Neuronal stem cell (in vitro differentiated cells): ENCODE data around the gene TPP1. TPM values are rescaled to one million over a fixed set of nuclear protein-coding genes. Genes with fewer than 3 reads are reported as not detected.

Experiments
- DNase-seq: peaks from one replicate; pipeline ENCODE4 v3.0.0-alpha.2; 2013; ENCODE audit warnings: low spot score
- H2AFZ ChIP-seq: one replicate; pipeline ENCODE4 v1.6.1; 2013; ENCODE audit warnings: mild to moderate bottlenecking, low read length, inconsistent platforms
- H2AK5ac ChIP-seq: 2 replicates; pipeline ENCODE4 v1.6.1; 2013; ENCODE audit warnings: low read depth, mild to moderate bottlenecking, inconsistent platforms, low read length, moderate library complexity, mixed read lengths
- H2BK120ac ChIP-seq: 2 replicates; pipeline ENCODE4 v1.6.1; 2013; ENCODE audit warnings: low read depth, mild to moderate bottlenecking, inconsistent platforms, low read length, moderate library complexity, mixed read lengths
- H2BK12ac ChIP-seq: one replicate; pipeline ENCODE4 v1.6.1; 2013; ENCODE audit warnings: low read length, inconsistent platforms
- H2BK15ac ChIP-seq: 2 replicates; pipeline ENCODE4 v1.6.1; 2013; ENCODE audit warnings: mild to moderate bottlenecking, low read length, inconsistent platforms, mixed read lengths
- H2BK5ac ChIP-seq: one replicate; pipeline ENCODE4 v1.6.1; 2013; ENCODE audit warnings: inconsistent platforms, mild to moderate bottlenecking, low read length, moderate library complexity
- H3K14ac ChIP-seq: one replicate; pipeline ENCODE4 v1.6.1; 2013; ENCODE audit warnings: low read length, inconsistent platforms
- H3K18ac ChIP-seq: 2 replicates; pipeline ENCODE4 v1.6.1; 2013; ENCODE audit warnings: low read length, inconsistent platforms
- H3K23ac ChIP-seq: 2 replicates; pipeline ENCODE4 v1.6.1; 2013; ENCODE audit warnings: low read depth, mild to moderate bottlenecking, mixed read lengths, low read length, inconsistent platforms; ENCODE audit not compliant: poor library complexity
- H3K27ac ChIP-seq: replicated peaks from 3 replicates; pipeline ENCODE4 v1.5.1; 2013; ENCODE audit warnings: low read length, inconsistent platforms
- H3K27me3 ChIP-seq, 3 experiments: 2 replicates each; pipeline ENCODE4 v1.6.1; 2013; ENCODE audit warnings: low read length in 3 of 3, mild to moderate bottlenecking in 2 of 3, inconsistent platforms in 1 of 3, low read depth in 1 of 3, mixed read lengths in 1 of 3, moderate library complexity in 1 of 3; ENCODE audit not compliant: control insufficient read depth in 3 of 3, insufficient read depth in 3 of 3
- H3K36me3 ChIP-seq, 2 donors: replicated peaks in 1 of 2; 2 replicates each; pipeline ENCODE4 v1.6.1; 2013; ENCODE audit warnings: low read length in 2 of 2; ENCODE audit not compliant: control insufficient read depth in 2 of 2, insufficient read depth in 2 of 2
- H3K4ac ChIP-seq: 2 replicates; pipeline ENCODE4 v1.6.1; 2013; ENCODE audit warnings: inconsistent platforms, mild to moderate bottlenecking, low read length, moderate library complexity
- H3K4me1 ChIP-seq, 2 donors: 1 replicate in 1 of 2; 2 replicates in 1 of 2; pipeline ENCODE4 v1.6.1; 2013; ENCODE audit warnings: low read length in 2 of 2, low read depth in 1 of 2; ENCODE audit not compliant: control insufficient read depth in 2 of 2, insufficient read depth in 1 of 2
- H3K4me2 ChIP-seq: one replicate; pipeline ENCODE4 v1.6.1; 2013; ENCODE audit warnings: mild to moderate bottlenecking, low read length, inconsistent platforms; ENCODE audit not compliant: insufficient read depth, poor library complexity, severe bottlenecking
- H3K4me3 ChIP-seq, 2 donors: 2 replicates each; pipeline ENCODE4 v1.5.1; 2013; ENCODE audit warnings: low read length in 2 of 2, mild to moderate bottlenecking in 2 of 2, inconsistent platforms in 1 of 2, moderate library complexity in 1 of 2
- H3K79me1 ChIP-seq: one replicate; pipeline ENCODE4 v1.6.1; 2013; ENCODE audit warnings: low read depth, mild to moderate bottlenecking, inconsistent platforms, low read length, moderate library complexity
- H3K9ac ChIP-seq: one replicate; pipeline ENCODE4 v1.6.1; 2013; ENCODE audit warnings: mild to moderate bottlenecking, low read depth, low read length, inconsistent platforms; ENCODE audit not compliant: poor library complexity
- H3K9me3 ChIP-seq, 2 donors: replicated peaks in 1 of 2; 2 replicates each; pipeline versions ENCODE3 to v1.6.1; 2013; ENCODE audit warnings: low read length in 2 of 2, mild to moderate bottlenecking in 2 of 2, inconsistent platforms in 1 of 2, low read depth in 1 of 2, mixed read lengths in 1 of 2, moderate library complexity in 1 of 2; ENCODE audit not compliant: control insufficient read depth in 2 of 2, insufficient read depth in 1 of 2
- H4K8ac ChIP-seq: one replicate; pipeline ENCODE4 v1.6.1; 2013; ENCODE audit warnings: low read depth, mild to moderate bottlenecking, inconsistent platforms, low read length, moderate library complexity
- H4K91ac ChIP-seq: one replicate; pipeline ENCODE4 v1.6.1; 2013; ENCODE audit warnings: low read length, low read depth, mild to moderate bottlenecking, inconsistent platforms; ENCODE audit not compliant: poor library complexity
- WGBS, 2 donors: extraction: QIAGEN DNeasy Blood & Tissue Kit; methylation state at CpG; one replicate each; pipeline ENCODE4 v1.1.7; 2013; ENCODE audit warnings: missing lambda C conversion rate in 2 of 2, mixed read lengths in 1 of 2; ENCODE audit not compliant: insufficient read length in 2 of 2, insufficient replicate concordance in 1 of 2; ENCODE audit errors: extremely low coverage in 2 of 2; 5-methylcytosine and 5-hydroxymethylcytosine counted together
- polyA plus RNA-seq, 2 experiments: library from polyadenylated mRNA; stranded (reverse); fragments of 200-250 nt; gene quantifications; one replicate each; pipeline ENCODE4 v1.2.3, GENCODE V29; 2013

Gene TPP1
- 47.2 TPM for polyA plus RNA-seq (2013, experiment 1 of 2)
- 47.6 TPM for polyA plus RNA-seq (2013, experiment 2 of 2)

DNA sequence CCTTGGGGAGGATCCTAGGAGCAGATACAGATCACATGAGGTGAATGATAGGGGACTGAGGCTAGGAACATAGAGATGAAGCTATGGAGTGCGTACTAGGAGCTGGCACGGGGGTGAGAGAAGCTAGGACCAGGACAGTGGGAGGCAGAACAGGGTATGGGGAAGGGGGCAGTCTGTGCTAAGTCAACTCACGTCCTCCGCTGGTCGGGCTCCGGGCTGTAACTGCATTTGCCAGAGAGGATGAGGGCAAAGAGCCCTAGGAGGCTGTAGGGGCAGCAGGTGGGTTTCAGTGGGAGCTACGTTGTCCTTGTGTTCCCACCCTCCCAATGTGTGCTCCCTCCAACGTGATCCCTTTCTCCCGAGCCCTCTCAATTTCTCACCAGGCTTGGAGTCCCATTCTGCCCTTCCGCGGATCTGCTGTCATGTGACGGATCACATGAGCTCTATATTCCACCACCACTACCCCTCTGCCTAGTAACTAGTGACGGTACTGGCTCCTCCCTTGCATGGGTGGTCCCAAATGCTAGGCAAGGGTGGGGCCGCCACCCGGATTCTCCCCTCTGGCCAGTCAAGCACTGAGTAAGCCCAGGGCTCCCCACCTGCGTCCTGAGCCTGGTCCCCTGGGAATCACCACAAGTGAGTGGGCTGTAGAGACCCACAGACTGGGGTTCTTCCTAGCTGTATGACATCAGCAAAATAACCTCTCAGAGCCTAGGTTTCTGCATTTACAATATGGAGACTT is at the start of gene TPP1:
Gene TPP1, minus strand, starts transcription at position 419 of the 742 bp plus-strand sequence. Its CDS starts 22 bp downstream, at position 397.
- no peak within 1 kb of the TSS for H2BK15ac ChIP-seq
- no CpG with 5 or more reads among the region's 16 CpGs for WGBS, 2 donors

DNA sequence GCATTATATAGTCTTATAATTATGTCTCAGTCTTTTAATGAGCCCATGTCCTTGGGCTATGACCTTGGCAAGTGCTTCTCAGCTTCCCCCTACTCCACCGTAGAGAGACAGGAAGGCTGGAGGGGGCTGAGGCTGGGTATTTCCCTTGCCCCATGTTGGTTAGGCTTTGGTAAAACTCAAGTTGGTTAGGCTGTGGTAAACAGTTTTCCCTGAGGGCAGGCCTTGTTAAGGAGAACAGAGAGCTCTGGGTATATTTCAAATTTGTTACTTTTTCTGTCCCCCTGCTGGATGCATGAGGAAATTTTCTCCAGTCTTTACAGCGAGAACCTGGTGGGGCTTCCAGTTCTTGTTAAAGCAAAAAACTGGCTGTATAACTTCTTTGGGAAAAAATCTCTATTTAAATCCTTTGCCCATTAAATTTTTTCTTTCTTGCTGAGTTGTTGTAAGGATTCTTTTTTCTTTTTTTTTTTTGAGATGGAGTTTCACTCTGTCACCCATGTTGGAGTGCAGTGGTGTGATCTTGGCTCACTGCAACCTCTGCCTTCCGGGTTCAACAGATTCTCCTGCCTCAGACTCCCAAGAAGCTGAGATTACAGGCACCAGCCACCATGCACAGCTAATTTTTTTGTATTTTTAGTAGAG is 48.6 kb upstream of the TPP1 start:
- no peak for DNase-seq
- Histone ChIP-seq H3K27ac (no peak overlapping the region), H2BK15ac (no peak overlapping the region), H3K79me1 (no peaks in the 10 kb centered on the region), H3K4me3 (no peak overlapping the region), H3K36me3 (no peaks in the 10 kb centered on the region), H2BK12ac (no peak overlapping the region), H3K4ac (no peak overlapping the region), H3K14ac (no peak overlapping the region), H2BK5ac (no peak overlapping the region), H2BK120ac (no peak overlapping the region), H3K4me1 (peaks cover 0 to 2% of the 10 kb centered on the region in 2 donors), H3K27me3 (no peaks in the 10 kb centered on the region), H3K9me3 (no peaks in the 10 kb centered on the region), H3K18ac (no peak overlapping the region), H2AK5ac (no peak overlapping the region), H4K91ac (no peak overlapping the region), H2AFZ (no peak overlapping the region), H3K23ac (no peak overlapping the region), H3K9ac (no peak overlapping the region), H4K8ac (no peak overlapping the region), H3K4me2 (no peak overlapping the region)
- no CpG with 5 or more reads among the region's 3 CpGs for WGBS, 2 donors

More for the DNA sequence above, at the start of gene TPP1:
- Histone ChIP-seq H3K18ac (no peak within 1 kb of the TSS), H3K79me1 (peaks cover 3% of the 10 kb centered on the region), H3K9me3 (no peaks in the 10 kb centered on the region), H3K4me1 (peaks cover 4 to 8% of the 10 kb centered on the region in 2 donors), H3K4me2 (peak within 1 kb of the TSS; percentile 91), H3K4ac (no peak within 1 kb of the TSS), H3K27me3 (no peaks in the 10 kb centered on the region), H2AFZ (peak within 1 kb of the TSS; percentile 87), H3K36me3 (peaks cover 4 to 39% of the 10 kb centered on the region in 2 donors), H2BK5ac (no peak within 1 kb of the TSS), H3K23ac (no peak within 1 kb of the TSS), H3K14ac (no peak within 1 kb of the TSS), H2BK12ac (no peak within 1 kb of the TSS), H4K91ac (no peak within 1 kb of the TSS), H4K8ac (peak within 1 kb of the TSS; percentile 75), H2BK120ac (no peak within 1 kb of the TSS), H3K27ac (no peak within 1 kb of the TSS), H2AK5ac (peak within 1 kb of the TSS; percentile 50), H3K4me3 (peak within 1 kb of the TSS; percentile 62 to 79), H3K9ac (peak within 1 kb of the TSS; percentile 81)
- peak; percentile 92 for DNase-seq

DNA sequence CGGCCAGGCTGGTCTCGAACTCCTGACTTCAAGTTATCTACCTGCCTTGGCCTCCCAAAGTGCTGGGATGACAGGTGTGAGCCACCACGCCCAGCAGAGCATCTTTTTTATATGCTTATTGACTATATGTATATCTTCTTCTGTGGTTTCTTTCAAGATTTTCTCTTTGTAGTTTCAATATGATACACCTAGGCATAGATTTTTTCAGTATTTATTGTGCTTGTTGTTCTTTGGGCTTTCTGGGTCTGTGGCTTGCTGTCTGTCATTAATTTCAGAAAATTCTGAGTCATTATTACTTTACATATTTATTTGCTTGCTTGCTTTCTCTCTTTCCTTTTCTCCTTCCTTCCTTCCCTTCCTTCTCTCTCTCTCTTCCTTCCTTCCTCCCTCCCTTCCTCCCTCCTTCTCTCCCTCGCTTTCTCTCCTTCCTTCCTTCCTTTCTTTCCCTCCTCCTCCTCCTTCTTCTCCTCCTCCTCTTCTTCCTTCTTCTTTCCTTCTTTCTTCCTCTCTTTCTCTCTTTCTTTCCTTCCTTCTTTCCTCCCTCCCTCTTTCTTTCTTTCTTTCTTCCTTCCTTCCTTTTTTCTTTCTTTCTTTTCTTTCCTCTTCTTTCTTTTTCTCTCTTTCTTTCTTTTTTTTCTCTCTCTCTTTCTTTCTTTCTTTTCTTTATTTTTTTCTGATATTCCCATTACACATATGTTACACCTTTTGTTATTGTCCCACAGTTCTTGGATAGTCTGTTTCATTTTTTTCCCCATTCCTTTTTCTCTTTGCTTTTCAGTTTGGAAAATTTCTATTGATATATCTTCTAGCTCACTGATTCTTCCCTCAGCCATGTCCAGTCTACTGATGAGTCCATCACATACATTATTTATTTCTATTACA is 47.3 kb upstream of the TPP1 start:
- no peak overlapping the region for H3K23ac ChIP-seq
- no peak overlapping the region for H3K9ac ChIP-seq
- H4K8ac ChIP-seq, result no peak overlapping the region
- no peak for DNase-seq
- no peaks in the 10 kb centered on the region for H3K79me1 ChIP-seq
- H3K4me1 ChIP-seq, result peaks cover 0 to 2% of the 10 kb centered on the region in 2 donors
- H3K27me3 ChIP-seq, result no peaks in the 10 kb centered on the region
- H2BK5ac ChIP-seq, result no peak overlapping the region
- no peak overlapping the region for H3K4me3 ChIP-seq
- H3K36me3 ChIP-seq, result no peaks in the 10 kb centered on the region
- H3K4me2 ChIP-seq, result no peak overlapping the region
- WGBS, 2 donors, result no CpG with 5 or more reads among the region's 4 CpGs
- no peaks in the 10 kb centered on the region for H3K9me3 ChIP-seq
- H4K91ac ChIP-seq, result no peak overlapping the region
- no peak overlapping the region for H2BK120ac ChIP-seq
- no peak overlapping the region for H3K14ac ChIP-seq
- H2BK15ac ChIP-seq, result no peak overlapping the region
- H3K18ac ChIP-seq, result no peak overlapping the region
- H2AK5ac ChIP-seq, result no peak overlapping the region
- H3K4ac ChIP-seq, result no peak overlapping the region
- no peak overlapping the region for H2BK12ac ChIP-seq
- H2AFZ ChIP-seq, result no peak overlapping the region
- H3K27ac ChIP-seq, result no peak overlapping the region
